Measurements from ENCODE around the gene OR2J3.

DNA sequence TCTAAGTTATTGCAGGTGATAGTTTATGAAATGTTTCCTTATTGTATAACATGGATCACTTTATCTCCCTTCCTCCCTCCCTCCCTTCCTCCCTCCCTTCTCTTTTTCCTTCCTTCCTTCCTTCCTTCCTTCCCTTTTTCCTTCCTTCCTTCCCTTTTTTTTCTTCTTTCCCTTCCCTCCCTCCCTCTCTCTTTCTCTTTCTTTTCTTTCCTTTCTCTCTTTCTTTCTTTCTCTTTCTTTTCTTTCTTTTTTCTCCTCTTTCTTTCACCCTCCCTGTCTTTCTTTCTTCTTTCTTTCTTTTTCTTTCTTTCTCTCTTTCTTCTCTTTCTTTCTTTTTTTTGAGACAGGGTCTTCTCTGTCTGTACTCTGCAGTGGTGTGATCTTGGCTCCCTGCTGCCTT lies 26.5 kb upstream of the OR2J3 start:
- TF ChIP-seq POLR2A (IDR thresholded peaks at IDR 0.05) (no peak), CTCF (IDR thresholded peaks at IDR 0.05) (no peak)
